Stomach smooth muscle (tissue), 2 donors: Measurements from ENCODE around the gene EVA1A.

Source experiments
- H3K27ac ChIP-seq: one replicate; pipeline ENCODE4 v1.7.0; 2013; ENCODE audit warnings: mild to moderate bottlenecking, low read length, inconsistent platforms
- H3K27me3 ChIP-seq, 2 donors: one replicate each; pipeline ENCODE4 v1.7.0; 2013; ENCODE audit warnings: low read length in 2 of 2; ENCODE audit not compliant: insufficient read depth in 2 of 2, control insufficient read depth in 1 of 2
- H3K36me3 ChIP-seq, 2 donors: one replicate each; pipeline ENCODE4 v1.7.0; 2013; ENCODE audit warnings: low read length in 2 of 2; ENCODE audit not compliant: control insufficient read depth in 2 of 2, insufficient read depth in 2 of 2
- H3K4me1 ChIP-seq: one replicate; pipeline ENCODE4 v1.7.0; 2013; ENCODE audit warnings: low read length; ENCODE audit not compliant: control insufficient read depth, insufficient read depth
- H3K4me3 ChIP-seq, 2 donors: one replicate each; pipeline ENCODE4 v1.7.0; 2013; ENCODE audit warnings: low read length in 2 of 2
- H3K9ac ChIP-seq, 2 donors: one replicate each; pipeline ENCODE4 v1.7.0; 2013; ENCODE audit warnings: low read length in 2 of 2, mild to moderate bottlenecking in 1 of 2
- H3K9me3 ChIP-seq, 2 donors: one replicate each; pipeline ENCODE4 v1.7.0; 2013; ENCODE audit warnings: low read length in 2 of 2; ENCODE audit not compliant: control insufficient read depth in 2 of 2
- donor health status: healthy.
- donor health status: Pancreatic carcinoma.

Gene EVA1A

DNA sequence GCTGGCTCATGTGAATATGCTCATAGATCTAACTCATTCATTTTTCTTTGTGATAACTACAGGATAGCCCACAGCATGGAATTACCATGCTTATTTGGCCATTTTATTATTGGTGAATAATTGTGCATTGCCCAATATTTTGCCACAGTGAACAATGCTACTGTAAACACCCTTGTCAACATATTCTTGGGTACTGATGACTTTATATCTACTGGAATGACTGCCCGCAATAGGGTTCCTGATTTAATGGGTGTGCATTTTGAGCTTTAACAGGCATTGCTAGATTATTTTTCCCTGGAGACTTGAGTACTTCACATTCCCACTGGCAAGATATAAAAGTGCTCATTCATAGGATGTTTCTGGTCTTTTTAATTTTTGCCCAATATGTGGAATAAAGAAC lies 42.7 kb upstream of the EVA1A start:
- Histone ChIP-seq H3K4me3 (no peak overlapping the region), H3K4me1 (no peaks in the 10 kb centered on the region), H3K27me3 (peaks cover 12 to 16% of the 10 kb centered on the region in 2 donors), H3K36me3 (no peaks in the 10 kb centered on the region), H3K27ac (no peak overlapping the region), H3K9ac (no peak overlapping the region), H3K9me3 (peaks cover 4 to 5% of the 10 kb centered on the region in 2 donors)

DNA sequence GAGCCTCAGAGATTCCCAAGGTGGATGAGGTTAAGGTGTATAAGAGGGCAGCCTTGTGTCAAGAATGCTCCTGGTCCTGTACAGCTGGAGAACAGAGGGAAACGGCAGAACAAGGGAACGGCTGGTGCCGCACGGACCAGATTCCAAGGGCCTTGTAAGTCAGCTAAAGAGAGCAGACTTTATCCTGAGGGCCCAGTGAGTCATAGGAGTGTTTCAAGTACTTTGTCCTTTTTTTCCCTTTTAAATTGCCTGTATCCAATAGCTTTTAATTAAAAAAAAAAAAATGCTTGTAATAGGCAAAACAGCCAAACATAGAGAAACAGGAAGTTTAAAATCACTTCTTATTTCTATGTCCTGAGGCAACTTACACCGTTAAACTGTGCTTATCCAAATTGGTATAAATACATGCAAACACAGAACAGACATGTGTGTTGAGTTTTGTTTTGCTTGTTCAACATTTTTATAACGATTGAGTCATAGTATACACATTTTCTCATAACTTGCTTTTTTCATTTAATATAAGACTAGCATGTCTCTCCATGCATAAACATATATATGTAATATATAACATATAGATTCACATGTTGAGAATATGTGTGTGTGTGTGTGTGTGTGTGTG lies 42.1 kb upstream of the EVA1A start:
- Histone ChIP-seq H3K9ac (no peak overlapping the region), H3K4me1 (no peaks in the 10 kb centered on the region), H3K36me3 (no peaks in the 10 kb centered on the region), H3K27me3 (peaks cover 10 to 13% of the 10 kb centered on the region in 2 donors), H3K4me3 (no peak overlapping the region), H3K27ac (no peak overlapping the region), H3K9me3 (peaks cover 4 to 5% of the 10 kb centered on the region in 2 donors)

DNA sequence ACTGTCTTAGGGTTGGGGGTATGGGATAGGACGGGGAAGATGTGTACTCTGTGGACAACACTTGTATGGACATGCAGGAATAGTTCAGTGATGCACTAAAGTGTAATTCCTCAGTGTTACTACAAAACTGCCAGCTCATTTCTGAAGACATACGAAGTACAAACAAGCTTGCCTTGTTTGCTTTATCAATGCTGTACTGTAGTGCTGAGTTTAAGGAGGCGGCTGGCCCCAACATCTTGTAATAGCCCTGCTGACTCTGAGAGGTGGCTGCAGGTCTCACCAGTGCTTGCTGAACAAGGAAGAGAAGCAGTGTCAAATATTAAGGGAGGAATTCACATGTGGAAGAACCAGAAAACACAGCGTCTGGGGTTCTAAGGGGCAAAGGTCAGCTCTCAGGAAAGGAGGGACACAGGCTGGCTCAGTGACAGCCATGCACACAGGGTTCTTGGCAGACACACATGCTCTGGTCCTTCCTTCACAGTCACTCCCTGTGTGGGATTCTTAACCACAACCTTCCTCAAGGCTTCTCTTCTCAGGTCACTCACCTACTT lies 39.8 kb upstream of the EVA1A start:
- H3K36me3 ChIP-seq = no peaks in the 10 kb centered on the region
- H3K27ac ChIP-seq = no peak overlapping the region
- H3K9ac ChIP-seq = no peak overlapping the region
- H3K4me3 ChIP-seq = no peak overlapping the region
- peaks cover 4% of the 10 kb centered on the region in 2 donors for H3K9me3 ChIP-seq
- no peaks in the 10 kb centered on the region for H3K4me1 ChIP-seq
- H3K27me3 ChIP-seq = peaks cover 4 to 5% of the 10 kb centered on the region in 2 donors

DNA sequence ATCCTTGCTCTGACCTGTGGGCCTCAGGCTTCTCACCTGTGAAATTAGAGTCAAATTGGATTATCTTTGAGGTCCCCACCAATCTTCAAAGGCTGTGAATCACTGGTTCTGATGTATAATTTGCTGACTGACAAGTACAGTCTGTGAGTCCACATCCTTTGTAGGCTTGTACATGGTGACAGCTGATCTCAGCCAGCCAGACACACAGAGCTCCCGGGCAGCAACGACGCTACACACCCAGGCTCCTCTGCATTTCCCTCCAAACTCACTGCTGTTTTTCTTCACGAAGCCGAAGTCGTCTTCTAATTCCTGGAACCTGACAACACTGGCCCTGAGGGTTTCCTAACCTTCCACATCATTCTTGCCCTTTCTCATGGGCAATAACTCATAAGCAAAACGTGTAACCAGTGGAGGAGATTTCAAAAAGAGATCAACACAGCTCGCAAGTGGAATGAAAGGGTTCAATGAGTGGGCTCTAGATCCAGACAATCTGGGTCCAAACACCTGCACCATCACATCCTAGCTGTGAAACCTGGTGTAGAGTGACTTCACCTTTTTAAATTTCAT lies 37.9 kb upstream of the EVA1A start:
- no peak overlapping the region for H3K9ac ChIP-seq

DNA sequence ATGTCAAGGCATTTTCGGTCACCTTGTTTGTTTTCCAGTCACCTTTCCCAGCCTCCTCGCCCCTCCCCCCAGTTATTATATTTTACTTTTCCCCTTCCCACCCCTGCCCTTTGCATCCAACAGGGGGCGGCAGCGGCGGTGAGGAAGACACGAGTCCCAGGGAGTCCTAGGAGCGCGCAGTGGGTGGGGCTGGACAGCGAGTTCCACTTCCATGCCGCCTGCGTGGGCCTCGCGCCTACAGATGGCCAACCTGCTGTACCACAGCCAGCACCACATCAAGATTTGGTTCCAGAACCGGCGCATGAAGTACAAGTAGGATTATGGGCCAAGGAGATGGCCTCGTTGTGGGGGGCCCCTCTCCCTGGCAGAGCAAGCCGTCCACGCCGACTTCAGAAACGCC lies 37.2 kb upstream of the EVA1A start:
- Histone ChIP-seq H3K27ac (no peak overlapping the region), H3K36me3 (no peaks in the 10 kb centered on the region), H3K9me3 (peaks cover 0 to 4% of the 10 kb centered on the region in 2 donors)

More for the DNA sequence above, 37.9 kb upstream of the EVA1A start:
- H3K4me1 ChIP-seq = no peaks in the 10 kb centered on the region
- H3K9me3 ChIP-seq = peaks cover 0 to 4% of the 10 kb centered on the region in 2 donors
- no peak overlapping the region for H3K4me3 ChIP-seq
- no peak overlapping the region for H3K27ac ChIP-seq
- no peaks in the 10 kb centered on the region for H3K36me3 ChIP-seq
- H3K27me3 ChIP-seq = no peaks in the 10 kb centered on the region

DNA sequence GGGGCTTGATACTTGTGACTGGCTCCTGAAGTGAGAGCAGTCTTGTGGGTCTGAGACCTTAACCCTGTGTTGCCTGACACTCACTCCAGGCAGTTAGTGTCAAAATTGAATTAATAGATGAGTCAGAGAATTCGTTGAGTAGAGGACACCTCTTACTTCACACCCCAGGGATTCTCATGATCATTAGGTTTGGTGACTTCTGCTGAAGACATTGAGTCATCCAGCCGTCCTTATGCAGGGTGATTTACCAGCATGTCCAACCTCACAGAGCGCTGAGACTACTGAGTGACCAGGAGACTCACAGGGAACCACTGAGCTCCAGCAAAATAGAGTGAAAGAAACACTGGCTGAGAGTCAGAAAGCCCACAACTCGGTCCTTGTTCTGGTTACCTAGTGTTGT lies 36.0 kb upstream of the EVA1A start:
- Histone ChIP-seq H3K36me3 (no peaks in the 10 kb centered on the region), H3K9ac (no peak overlapping the region), H3K9me3 (peaks cover 0 to 4% of the 10 kb centered on the region in 2 donors), H3K4me3 (no peak overlapping the region), H3K27me3 (no peaks in the 10 kb centered on the region), H3K4me1 (no peaks in the 10 kb centered on the region), H3K27ac (no peak overlapping the region)

More for the DNA sequence above, 37.2 kb upstream of the EVA1A start:
- Histone ChIP-seq H3K27me3 (no peaks in the 10 kb centered on the region), H3K9ac (no peak overlapping the region), H3K4me3 (no peak overlapping the region), H3K4me1 (no peaks in the 10 kb centered on the region)

DNA sequence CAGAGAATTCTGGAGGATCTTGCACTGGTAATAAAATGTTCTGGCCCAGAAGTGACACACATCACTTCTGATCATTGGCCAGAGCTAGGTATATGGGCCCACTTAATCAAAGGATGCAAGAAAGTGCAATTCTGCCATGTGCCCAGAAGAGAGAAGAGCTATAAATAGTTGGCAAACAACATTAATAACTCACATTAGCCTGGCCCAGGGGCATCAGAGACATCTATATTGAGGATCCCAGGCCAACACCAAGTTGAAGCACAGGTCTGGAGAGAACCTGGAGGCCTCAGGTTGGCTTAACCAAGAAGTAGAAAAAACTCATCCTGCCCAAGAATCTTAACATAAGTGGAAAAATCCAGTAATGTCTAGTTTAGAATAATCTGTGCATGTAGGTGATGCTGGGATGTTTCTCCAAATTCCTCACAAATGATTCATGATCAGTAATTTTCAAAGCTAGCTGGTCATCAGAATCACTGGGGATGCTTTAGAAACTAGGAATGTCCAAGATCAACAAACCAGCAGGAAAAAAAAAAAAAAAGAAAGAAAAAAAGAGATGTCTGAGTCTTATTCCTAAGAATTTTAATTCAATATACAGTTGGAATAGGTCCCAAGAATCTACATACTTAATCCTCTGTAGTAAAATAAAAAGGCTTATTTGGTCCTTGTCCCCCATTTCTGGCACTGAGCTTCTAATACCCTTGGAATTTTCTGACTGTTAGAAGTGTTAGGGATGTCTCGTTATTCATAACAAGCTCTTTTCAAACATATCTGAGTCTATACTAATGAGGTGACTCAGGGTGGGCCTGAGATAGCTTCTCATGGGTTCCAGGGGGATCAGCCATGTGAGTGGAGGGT lies 35.0 kb upstream of the EVA1A start:
- H3K9me3 ChIP-seq = peaks cover 0 to 2% of the 10 kb centered on the region in 2 donors

DNA sequence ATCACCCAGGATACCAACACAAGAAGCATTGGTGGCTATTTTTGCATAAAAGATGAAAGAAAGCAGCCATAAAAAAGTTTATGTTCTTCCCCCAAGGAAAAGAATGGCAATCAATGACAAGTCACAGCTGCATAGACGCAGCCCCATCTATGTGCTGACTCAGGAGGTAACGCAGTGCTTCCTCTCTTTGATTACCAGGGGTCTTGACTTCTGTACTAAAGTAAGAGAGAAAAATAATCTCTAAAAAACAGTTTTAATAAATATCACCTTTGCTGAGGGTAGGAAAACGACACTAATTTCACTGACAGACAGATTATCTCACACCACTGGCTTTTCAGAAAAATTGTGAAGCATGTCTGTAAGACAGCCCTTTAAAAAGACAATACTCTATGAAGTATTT lies 33.9 kb upstream of the EVA1A start:
- H3K4me3 ChIP-seq = no peak overlapping the region
- H3K27ac ChIP-seq = no peak overlapping the region
- no peaks in the 10 kb centered on the region for H3K9me3 ChIP-seq
- no peaks in the 10 kb centered on the region for H3K27me3 ChIP-seq
- no peaks in the 10 kb centered on the region for H3K36me3 ChIP-seq
- H3K4me1 ChIP-seq = no peaks in the 10 kb centered on the region
- no peak overlapping the region for H3K9ac ChIP-seq

More for the DNA sequence above, 35.0 kb upstream of the EVA1A start:
- Histone ChIP-seq H3K4me1 (no peaks in the 10 kb centered on the region), H3K27me3 (no peaks in the 10 kb centered on the region), H3K27ac (no peak overlapping the region), H3K9ac (no peak overlapping the region), H3K4me3 (no peak overlapping the region), H3K36me3 (no peaks in the 10 kb centered on the region)

DNA sequence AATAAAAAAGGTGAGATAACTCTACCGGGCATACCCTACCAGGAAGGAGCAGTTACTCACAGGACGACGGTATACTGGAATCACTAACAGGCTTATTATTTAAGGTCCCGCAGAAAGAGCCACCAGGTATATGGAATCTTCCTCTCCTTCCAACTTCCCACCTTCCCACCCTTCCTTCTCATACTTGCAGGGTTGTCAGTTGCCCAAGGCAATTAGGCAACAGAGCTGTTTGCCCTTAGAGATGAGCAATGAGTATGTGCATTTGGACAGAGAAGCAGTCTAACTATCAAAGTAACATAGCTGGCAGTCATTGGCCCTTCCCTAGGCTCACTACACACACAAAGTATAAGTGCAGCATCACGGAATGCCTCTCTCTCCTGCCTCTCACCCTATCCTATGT lies 32.1 kb upstream of the EVA1A start:
- H3K4me1 ChIP-seq = no peaks in the 10 kb centered on the region
- no peaks in the 10 kb centered on the region for H3K9me3 ChIP-seq
- H3K4me3 ChIP-seq = no peak overlapping the region
- no peak overlapping the region for H3K9ac ChIP-seq
- H3K27ac ChIP-seq = no peak overlapping the region
- no peaks in the 10 kb centered on the region for H3K36me3 ChIP-seq
- no peaks in the 10 kb centered on the region for H3K27me3 ChIP-seq

DNA sequence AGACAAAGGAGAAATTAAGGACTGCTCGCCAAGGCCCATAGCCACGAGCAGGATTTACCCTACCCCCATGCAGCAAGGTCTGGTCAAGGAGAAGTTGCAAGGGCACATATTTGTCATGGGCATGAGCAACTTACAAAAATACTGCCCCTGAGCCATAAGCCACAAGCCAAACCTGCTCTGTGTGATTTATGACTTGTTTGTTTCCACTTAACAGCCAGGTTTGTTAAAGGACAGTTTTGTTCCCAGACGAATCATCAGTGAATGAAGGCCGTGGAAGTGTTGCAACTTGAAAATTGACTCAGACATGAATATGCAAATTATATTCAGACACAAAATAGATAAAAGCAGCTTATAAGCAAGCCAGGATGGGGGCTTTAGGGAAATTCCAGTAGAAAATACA lies 31.3 kb upstream of the EVA1A start:
- Histone ChIP-seq H3K9ac (no peak overlapping the region), H3K9me3 (no peaks in the 10 kb centered on the region), H3K36me3 (no peaks in the 10 kb centered on the region), H3K27ac (no peak overlapping the region), H3K27me3 (no peaks in the 10 kb centered on the region), H3K4me3 (no peak overlapping the region), H3K4me1 (no peaks in the 10 kb centered on the region)
